Activated T-cell treated with anti-CD3 and anti-CD28 coated beads, Interleukin-2, amount 50 U/mL, for 72 hours (primary cell): ENCODE data around the gene GRID2. TPM values are rescaled to one million over a fixed set of nuclear protein-coding genes. Genes with fewer than 3 reads are reported as not detected.

Experiments
- ATAC-seq, 2 donors: fragments of 150-1000 bp; cut with Tn5 transposase; replicated peaks in 1 of 2; 2 replicates each; pipeline ENCODE4 v1.10.0; 2021; ENCODE audit warnings: moderate library complexity in 2 of 2, mild to moderate bottlenecking in 1 of 2
- DNase-seq, 2 donors: peaks; one replicate each; pipeline ENCODE4 v3.0.0; 2021 to 2022; ENCODE audit warnings: mixed read lengths in 1 of 2
- H3K27ac Mint-ChIP-seq: one replicate; pipeline ENCODE4 v1.8.0; 2022; ENCODE audit warnings: mild to moderate bottlenecking, moderate library complexity, mixed read lengths
- H3K27me3 Mint-ChIP-seq: one replicate; pipeline ENCODE4 v1.8.0; 2022; ENCODE audit warnings: low read depth, mixed read lengths
- H3K36me3 Mint-ChIP-seq, 2 donors: one replicate each; pipeline ENCODE4 v1.8.0; 2022; ENCODE audit warnings: mixed read lengths in 2 of 2, mild to moderate bottlenecking in 1 of 2; ENCODE audit not compliant: insufficient read depth in 2 of 2
- H3K4me1 Mint-ChIP-seq: one replicate; pipeline ENCODE4 v1.8.0; 2022; ENCODE audit warnings: low read depth, mixed read lengths
- H3K4me3 Mint-ChIP-seq, 2 donors: one replicate each; pipeline ENCODE4 v1.8.0; 2022; ENCODE audit warnings: mild to moderate bottlenecking in 2 of 2, mixed read lengths in 2 of 2, moderate library complexity in 2 of 2
- H3K9me3 Mint-ChIP-seq, 2 donors: one replicate each; pipeline ENCODE4 v1.8.0; 2022; ENCODE audit warnings: mixed read lengths in 2 of 2
- total RNA-seq, 2 donors: library from RNA; stranded (reverse); gene quantifications; one replicate each; pipeline ENCODE4 v1.2.3, GENCODE V29; 2022

The GRID2 gene
- total RNA-seq, 2 donors from 2014 or later, result not detected

DNA sequence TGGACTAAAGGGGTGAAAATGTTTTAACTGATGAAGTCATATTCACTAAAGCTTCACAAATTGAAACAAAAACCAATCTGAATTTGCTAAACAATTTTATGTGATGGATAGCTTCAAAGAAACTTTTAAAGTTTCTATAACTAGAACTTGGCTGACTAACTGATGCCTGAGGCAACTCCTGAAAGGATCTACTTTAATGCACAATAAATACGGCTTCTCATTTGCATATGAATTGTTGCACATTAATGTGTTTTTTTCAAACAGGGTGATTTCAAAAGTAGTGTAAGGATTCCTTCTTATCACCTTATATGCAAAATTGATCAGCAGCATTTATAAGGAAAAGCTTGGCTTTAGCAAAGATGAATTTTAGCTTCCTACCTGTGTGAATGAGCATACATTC, 1466.4 kb downstream of the GRID2 start:
- Mint-ChIP-seq H3K4me1 (no peaks in the 10 kb centered on the region), H3K27me3 (no peaks in the 10 kb centered on the region), H3K9me3 (no peaks in the 10 kb centered on the region), H3K36me3 (no peaks in the 10 kb centered on the region), H3K27ac (no peak overlapping the region), H3K4me3 (no peak overlapping the region)
- ATAC-seq (no peak), DNase-seq (no peak)

DNA sequence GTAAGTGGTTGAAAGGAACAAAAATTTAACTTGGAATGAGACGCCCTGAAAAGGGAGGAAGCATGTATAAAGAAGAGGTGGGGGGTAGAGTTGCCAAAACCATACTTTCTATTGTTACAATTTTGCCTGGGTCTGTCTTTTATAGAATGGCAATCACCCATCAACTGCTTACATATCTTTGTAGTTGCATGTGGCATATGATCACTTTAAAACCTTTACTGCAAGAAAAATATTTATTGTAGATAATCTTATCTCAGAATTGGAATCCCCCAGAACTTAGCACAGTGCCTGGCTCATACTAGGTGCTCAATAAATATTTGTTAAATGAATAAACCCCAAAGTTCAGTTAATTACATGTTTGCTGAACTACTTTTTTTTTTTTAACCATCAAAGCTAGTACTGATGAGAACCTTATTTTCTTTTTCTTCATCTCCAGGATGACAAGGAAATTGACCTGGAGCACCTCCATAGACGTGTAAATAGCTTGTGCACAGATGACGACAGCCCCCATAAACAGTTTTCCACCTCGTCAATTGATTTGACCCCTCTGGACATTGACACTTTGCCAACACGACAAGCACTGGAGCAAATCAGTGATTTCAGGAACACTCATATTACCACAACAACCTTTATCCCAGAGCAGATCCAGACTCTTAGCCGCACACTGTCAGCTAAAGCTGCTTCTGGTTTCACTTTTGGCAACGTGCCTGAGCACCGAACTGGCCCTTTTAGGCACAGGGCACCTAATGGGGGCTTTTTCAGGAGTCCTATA, 1468.1 kb downstream of the GRID2 start:
- Mint-ChIP-seq H3K4me3 (no peak overlapping the region), H3K4me1 (no peaks in the 10 kb centered on the region), H3K27me3 (no peaks in the 10 kb centered on the region), H3K27ac (no peak overlapping the region), H3K36me3 (no peaks in the 10 kb centered on the region), H3K9me3 (no peaks in the 10 kb centered on the region)
- ATAC-seq (no peak), DNase-seq (no peak)

DNA sequence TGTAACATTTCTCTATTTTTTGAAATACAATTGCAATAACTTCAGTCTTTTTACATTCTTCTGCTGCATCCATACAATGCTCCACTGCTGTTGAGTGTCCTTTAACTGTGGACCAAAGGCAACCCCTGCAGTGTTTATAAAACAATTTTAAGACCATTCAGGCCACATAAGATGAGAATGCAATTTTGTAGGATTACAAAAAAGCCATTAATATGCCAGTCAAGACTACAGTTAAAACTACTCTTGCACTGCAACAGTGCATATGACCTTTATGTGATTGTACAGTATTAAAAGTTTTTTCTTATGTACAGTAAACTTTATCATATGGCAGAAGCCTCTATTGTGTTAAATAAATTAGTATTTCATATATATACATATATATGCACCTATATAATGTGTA, 1469.1 kb downstream of the GRID2 start:
- Mint-ChIP-seq H3K27me3 (no peaks in the 10 kb centered on the region), H3K36me3 (no peaks in the 10 kb centered on the region)
- no peak for ATAC-seq

DNA sequence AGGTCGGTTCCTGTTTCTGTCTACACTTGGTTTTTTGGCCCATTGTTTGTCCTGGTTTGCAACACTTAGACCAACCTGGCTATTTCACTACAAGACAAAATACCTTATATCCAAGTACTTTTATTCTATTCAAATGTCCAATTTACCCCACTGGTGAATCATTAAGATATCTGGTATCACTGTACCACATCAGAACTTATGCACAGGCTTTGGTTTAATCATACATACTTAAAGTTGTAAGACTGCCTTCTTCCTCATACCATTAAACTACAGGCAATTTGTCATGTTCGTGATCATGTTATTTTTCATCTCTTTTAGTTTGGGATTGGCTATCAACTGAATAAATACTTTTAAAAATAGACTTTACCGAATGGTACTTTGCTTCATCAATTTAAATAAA, 1471.8 kb downstream of the GRID2 start:
- Mint-ChIP-seq H3K27ac (no peak overlapping the region), H3K4me1 (no peaks in the 10 kb centered on the region), H3K36me3 (no peaks in the 10 kb centered on the region), H3K9me3 (peaks cover 0 to 3% of the 10 kb centered on the region in 2 donors), H3K27me3 (peaks cover 3% of the 10 kb centered on the region), H3K4me3 (no peak overlapping the region)
- ATAC-seq (no peak), DNase-seq (no peak)

More for the DNA sequence above, 1469.1 kb downstream of the GRID2 start:
- H3K4me1 Mint-ChIP-seq, result no peaks in the 10 kb centered on the region
- no peak overlapping the region for H3K4me3 Mint-ChIP-seq
- no peak for DNase-seq
- H3K9me3 Mint-ChIP-seq, result no peaks in the 10 kb centered on the region
- no peak overlapping the region for H3K27ac Mint-ChIP-seq

DNA sequence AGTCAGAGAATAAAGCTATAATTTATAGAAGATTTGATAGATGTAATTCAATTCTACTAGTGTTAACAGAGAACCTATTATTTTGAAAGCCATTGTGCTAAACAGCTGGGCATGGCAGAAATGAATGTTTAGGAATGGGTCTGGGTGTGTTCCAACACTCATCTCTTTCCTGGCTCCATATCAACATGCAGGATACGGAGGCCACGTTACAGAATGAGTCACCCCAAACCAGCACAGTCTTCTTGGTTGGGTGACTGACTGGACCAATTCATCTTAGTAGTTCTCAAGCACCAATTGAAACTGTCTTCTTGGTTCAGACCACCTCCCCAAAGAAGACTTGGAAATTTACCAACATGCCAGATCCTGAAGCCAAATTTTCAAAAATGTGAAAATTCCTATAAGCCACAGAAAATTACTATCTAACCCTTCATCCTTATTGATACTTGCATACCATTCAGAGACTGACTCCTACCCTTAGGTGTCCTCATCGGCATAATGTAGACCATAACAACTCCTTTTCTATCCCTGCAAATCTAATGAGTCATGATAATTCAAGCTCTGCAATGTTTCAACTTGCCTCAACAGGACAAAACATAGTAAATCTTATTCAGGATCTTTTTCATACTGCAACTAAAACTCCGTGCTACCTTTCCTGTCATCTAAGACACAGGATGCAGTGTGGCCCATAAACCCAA, 1472.8 kb downstream of the GRID2 start:
- no peaks in the 10 kb centered on the region for H3K4me1 Mint-ChIP-seq
- peaks cover 7% of the 10 kb centered on the region for H3K27me3 Mint-ChIP-seq
- H3K9me3 Mint-ChIP-seq, result peaks cover 0 to 3% of the 10 kb centered on the region in 2 donors
- no peak overlapping the region for H3K27ac Mint-ChIP-seq
- ATAC-seq, result no peak
- H3K4me3 Mint-ChIP-seq, result no peak overlapping the region
- DNase-seq, result no peak
- no peaks in the 10 kb centered on the region for H3K36me3 Mint-ChIP-seq

DNA sequence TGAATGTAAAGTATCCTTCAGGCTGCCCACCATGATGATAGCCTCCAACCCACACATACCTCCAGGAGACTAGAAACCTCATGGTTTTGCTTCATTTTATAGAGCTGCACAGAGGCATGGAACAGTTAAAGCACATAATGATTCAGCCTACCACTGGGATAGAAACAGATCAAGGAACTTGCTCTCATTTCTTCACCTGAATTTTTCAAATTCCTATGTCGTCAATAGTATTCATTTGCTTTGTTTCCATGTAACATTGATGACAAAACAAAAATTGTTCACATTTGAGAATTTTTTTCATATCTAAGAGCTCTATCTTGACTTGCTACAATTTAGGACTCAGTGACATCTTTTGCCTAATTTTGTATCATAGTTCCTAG, 1473.3 kb downstream of the GRID2 start:
- Mint-ChIP-seq H3K4me1 (no peaks in the 10 kb centered on the region), H3K27ac (no peak overlapping the region), H3K9me3 (peaks cover 0 to 3% of the 10 kb centered on the region in 2 donors), H3K36me3 (no peaks in the 10 kb centered on the region), H3K27me3 (peaks cover 7% of the 10 kb centered on the region), H3K4me3 (no peak overlapping the region)
- ATAC-seq (no peak), DNase-seq (no peak)

DNA sequence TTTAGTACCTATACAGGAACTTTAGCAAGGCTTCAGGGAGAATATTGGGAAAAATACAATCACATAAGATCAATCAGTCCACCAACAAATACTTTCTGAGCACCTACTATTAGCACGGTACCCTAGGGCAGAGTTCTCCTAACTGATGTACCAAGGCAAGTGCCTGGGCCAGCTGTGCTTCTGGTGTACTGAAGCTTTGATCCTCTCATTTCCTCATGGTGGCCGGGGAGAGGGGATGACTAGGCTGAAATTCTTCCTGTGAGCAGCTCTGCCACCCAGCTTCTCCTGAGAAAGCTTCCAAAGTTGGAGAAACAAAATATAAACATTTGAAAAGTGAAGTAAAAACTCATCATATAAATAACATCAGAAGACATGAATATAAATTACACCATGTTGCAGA, 1475.5 kb downstream of the GRID2 start:
- H3K27ac Mint-ChIP-seq, result no peak overlapping the region
- ATAC-seq (no peak), DNase-seq (no peak)
- H3K9me3 Mint-ChIP-seq, result peaks cover 0 to 3% of the 10 kb centered on the region in 2 donors
- H3K36me3 Mint-ChIP-seq, result no peaks in the 10 kb centered on the region
- H3K4me3 Mint-ChIP-seq, result no peak overlapping the region
- H3K27me3 Mint-ChIP-seq, result peaks cover 7% of the 10 kb centered on the region
- H3K4me1 Mint-ChIP-seq, result no peaks in the 10 kb centered on the region

DNA sequence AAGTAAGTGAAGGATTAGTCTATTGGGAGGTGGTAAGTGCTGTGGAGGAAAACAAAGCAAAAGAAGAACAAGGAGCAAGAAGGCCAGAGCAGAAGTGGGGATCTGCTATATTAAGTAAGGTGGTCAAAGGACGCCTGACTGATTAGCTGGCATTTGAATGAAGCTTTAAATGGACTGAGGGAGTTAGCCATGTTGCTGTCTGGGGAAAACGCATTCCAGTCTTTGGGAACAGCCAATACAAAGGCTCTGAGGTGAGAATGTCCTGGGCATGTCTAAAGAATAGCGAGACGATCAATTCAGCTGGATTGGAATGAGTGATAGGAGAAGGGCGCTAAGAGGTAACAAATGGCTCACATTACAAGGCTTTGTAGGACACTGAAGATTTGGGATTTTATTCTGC, 1476.3 kb downstream of the GRID2 start:
- H3K36me3 Mint-ChIP-seq, result no peaks in the 10 kb centered on the region
- ATAC-seq, result no peak
- H3K27ac Mint-ChIP-seq, result no peak overlapping the region
- H3K4me3 Mint-ChIP-seq, result no peak overlapping the region
- peaks cover 0 to 3% of the 10 kb centered on the region in 2 donors for H3K9me3 Mint-ChIP-seq
- peaks cover 7% of the 10 kb centered on the region for H3K27me3 Mint-ChIP-seq
- DNase-seq, result no peak
- H3K4me1 Mint-ChIP-seq, result no peaks in the 10 kb centered on the region

DNA sequence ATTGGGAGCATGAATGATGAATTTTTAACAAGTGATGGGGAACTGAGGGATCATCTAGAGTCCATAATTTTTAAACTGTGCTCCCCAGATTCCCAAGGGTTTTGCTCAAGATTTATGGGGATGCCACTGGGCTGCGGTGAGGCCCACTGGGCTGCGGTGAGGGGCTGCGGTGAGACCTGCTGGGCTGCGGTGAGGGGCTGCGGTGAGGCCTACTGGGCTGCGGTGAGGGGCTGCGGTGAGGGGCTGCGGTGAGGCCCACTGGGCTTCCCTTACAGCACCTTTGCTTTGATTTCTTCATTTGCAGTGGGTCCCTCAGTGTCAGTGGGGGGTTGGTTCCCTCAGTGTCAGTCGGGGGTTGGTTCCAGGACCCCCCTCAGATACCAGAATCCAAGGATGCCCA, 1477.4 kb downstream of the GRID2 start:
- ATAC-seq (no peak), DNase-seq (no peak)
- Mint-ChIP-seq H3K4me1 (no peaks in the 10 kb centered on the region), H3K4me3 (no peak overlapping the region), H3K36me3 (no peaks in the 10 kb centered on the region), H3K27me3 (peaks cover 7% of the 10 kb centered on the region), H3K9me3 (peaks cover 0 to 3% of the 10 kb centered on the region in 2 donors), H3K27ac (no peak overlapping the region)

DNA sequence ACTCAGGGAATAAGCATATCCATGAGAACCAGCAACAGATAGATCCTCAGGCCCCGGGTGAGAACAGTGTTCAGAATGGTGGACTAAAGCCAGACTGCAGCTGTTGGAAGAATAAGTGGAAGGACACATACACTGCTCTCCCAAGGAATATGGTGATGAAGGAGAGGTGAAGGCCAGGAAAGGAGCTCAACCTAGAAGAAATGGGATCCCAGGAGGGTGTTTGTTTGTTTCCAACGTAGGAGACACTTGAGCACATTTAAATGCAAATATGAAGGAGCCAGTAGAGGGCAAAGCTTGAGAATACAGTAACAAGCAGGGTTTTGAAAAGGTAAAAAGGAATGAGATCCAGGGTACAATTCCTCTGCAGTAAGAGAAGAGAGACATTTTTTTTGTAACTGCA, 1482.4 kb downstream of the GRID2 start:
- Mint-ChIP-seq H3K4me1 (no peaks in the 10 kb centered on the region), H3K4me3 (no peak overlapping the region), H3K36me3 (no peaks in the 10 kb centered on the region), H3K27me3 (no peaks in the 10 kb centered on the region), H3K27ac (no peak overlapping the region), H3K9me3 (no peaks in the 10 kb centered on the region)
- DNase-seq, result no peak
- ATAC-seq, result no peak

DNA sequence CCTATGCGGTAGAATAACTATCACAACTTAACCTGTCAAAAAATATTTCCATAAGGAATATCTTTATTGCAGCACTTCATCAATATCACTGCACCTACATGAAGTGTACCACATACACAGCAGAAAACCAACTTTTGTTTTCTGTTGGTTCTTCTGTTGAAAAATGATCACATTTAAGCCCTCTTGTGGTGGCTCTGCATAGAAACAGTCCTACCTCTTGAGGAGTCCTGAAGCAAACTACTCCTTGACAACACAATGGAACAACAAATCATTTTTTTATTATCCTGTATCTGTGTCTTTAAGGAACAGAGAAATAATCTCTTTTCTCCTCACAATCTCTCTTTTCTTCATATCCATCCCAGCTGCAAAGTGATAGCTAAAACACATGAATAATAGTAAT, 1484.9 kb downstream of the GRID2 start:
- Mint-ChIP-seq H3K4me3 (no peak overlapping the region), H3K9me3 (no peaks in the 10 kb centered on the region), H3K27me3 (no peaks in the 10 kb centered on the region), H3K36me3 (no peaks in the 10 kb centered on the region), H3K27ac (no peak overlapping the region), H3K4me1 (no peaks in the 10 kb centered on the region)
- ATAC-seq (no peak), DNase-seq (no peak)

DNA sequence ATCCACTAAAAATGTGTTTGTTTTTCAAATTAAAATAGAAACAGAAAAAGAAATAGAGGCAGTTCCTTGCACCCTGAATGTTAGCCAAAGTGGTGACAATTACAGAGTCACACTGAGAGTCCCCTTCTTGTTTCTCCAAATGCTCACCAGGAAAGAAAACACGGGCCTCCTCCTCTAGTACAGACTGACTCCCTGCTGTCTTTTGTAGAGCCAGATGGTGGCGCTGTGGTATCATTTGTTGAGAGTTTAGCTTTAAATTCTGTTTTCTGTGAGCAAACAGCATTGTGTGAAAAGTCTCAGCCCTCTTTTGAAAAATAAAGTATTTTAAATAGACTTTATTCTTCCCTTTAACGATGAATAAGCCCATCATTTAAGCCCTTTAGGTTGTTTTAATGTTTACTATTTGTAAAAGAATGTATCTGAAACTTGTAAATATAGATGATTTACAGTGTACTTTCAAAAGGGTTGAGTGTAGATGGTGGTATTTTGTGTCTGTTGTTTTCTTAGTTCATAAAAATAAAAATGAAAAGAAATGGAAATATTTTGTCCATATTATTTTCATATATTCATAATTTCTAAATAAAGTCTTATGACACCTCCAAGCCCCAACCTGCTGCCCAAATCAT, 1487.9 kb downstream of the GRID2 start:
- no peaks in the 10 kb centered on the region for H3K9me3 Mint-ChIP-seq
- no peaks in the 10 kb centered on the region for H3K36me3 Mint-ChIP-seq
- no peaks in the 10 kb centered on the region for H3K27me3 Mint-ChIP-seq
- H3K4me1 Mint-ChIP-seq, result no peaks in the 10 kb centered on the region
- ATAC-seq, result peak; percentile 43 to 44
- H3K27ac Mint-ChIP-seq, result no peak overlapping the region
- no peak overlapping the region for H3K4me3 Mint-ChIP-seq
- DNase-seq, result peak; percentile 34 to 37

DNA sequence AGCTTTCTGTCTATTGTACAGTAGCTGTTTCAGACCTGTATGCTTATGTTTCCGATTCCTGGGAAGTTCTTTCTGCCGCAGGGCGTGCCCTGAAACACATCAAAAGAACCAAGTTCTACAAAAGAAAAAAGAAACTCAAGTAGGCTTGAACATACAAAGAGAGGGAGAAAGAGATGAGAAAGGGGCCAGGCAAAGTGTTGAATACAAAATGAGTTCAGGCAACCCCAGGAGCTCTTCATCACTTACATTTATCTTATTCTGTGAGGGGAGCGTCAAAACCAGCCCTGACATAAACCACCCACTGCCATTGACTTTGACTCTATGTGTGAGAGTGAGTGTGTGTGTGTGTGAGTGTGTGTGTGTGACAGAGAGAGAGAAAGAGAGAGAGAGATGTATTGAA, 1498.3 kb downstream of the GRID2 start:
- DNase-seq, result no peak
- Mint-ChIP-seq H3K27me3 (no peaks in the 10 kb centered on the region), H3K27ac (no peak overlapping the region), H3K9me3 (no peaks in the 10 kb centered on the region), H3K4me3 (no peak overlapping the region), H3K4me1 (no peaks in the 10 kb centered on the region), H3K36me3 (no peaks in the 10 kb centered on the region)
- no peak for ATAC-seq
